Liver (tissue), 9 donors: ENCODE data around the gene HOXA3. TPM values are rescaled to one million over a fixed set of nuclear protein-coding genes. Genes with fewer than 3 reads are reported as not detected.

ENCODE experiments used
- DNase-seq: peaks from one replicate; pipeline ENCODE4 v3.0.0-alpha.2; 2017; ENCODE audit warnings: low spot score
- H3K27ac ChIP-seq, 2 donors: one replicate each; pipeline ENCODE4 v1.7.0; 2013; ENCODE audit warnings: inconsistent platforms in 2 of 2, low read length in 2 of 2, control low read depth in 1 of 2, low read depth in 1 of 2, mild to moderate bottlenecking in 1 of 2
- H3K27me3 ChIP-seq, 4 donors: one replicate each; pipeline versions ENCODE4 v1.6.1 to v1.7.0; 2013; ENCODE audit warnings: low read length in 3 of 4, inconsistent platforms in 1 of 4, mild to moderate bottlenecking in 1 of 4, moderate library complexity in 1 of 4; ENCODE audit not compliant: control insufficient read depth in 4 of 4, insufficient read depth in 4 of 4
- H3K36me3 ChIP-seq, 4 donors: one replicate each; pipeline versions ENCODE4 v1.6.1 to v1.7.0; 2013; ENCODE audit warnings: low read length in 3 of 4, mild to moderate bottlenecking in 3 of 4, low read depth in 1 of 4, moderate library complexity in 1 of 4; ENCODE audit not compliant: control insufficient read depth in 4 of 4, insufficient read depth in 3 of 4
- H3K4me1 ChIP-seq, 4 donors: one replicate each; pipeline versions ENCODE4 v1.6.1 to v1.7.0; 2013; ENCODE audit warnings: low read length in 3 of 4, mild to moderate bottlenecking in 3 of 4, moderate library complexity in 1 of 4; ENCODE audit not compliant: control insufficient read depth in 4 of 4, insufficient read depth in 4 of 4
- H3K4me3 ChIP-seq, 3 donors: one replicate each; pipeline versions ENCODE4 v1.6.1 to v1.7.0; 2013; ENCODE audit warnings: low read length in 3 of 3, control low read depth in 1 of 3, low read depth in 1 of 3, mild to moderate bottlenecking in 1 of 3
- H3K9ac ChIP-seq, 2 donors: one replicate each; pipeline ENCODE4 v1.7.0; 2013; ENCODE audit warnings: low read length in 2 of 2, mild to moderate bottlenecking in 2 of 2, moderate library complexity in 2 of 2, control low read depth in 1 of 2, low read depth in 1 of 2
- H3K9me3 ChIP-seq, 4 donors: one replicate each; pipeline versions ENCODE4 v1.6.1 to v1.7.0; 2013; ENCODE audit warnings: low read length in 3 of 4; ENCODE audit not compliant: control insufficient read depth in 4 of 4
- ATF3 ChIP-seq: IDR thresholded peaks from 2 replicates; pipeline ENCODE4 v1.6.1; 2016; ENCODE audit warnings: antibody characterized with exemption
- CTCF ChIP-seq: fragments of 150-350 bp; IDR thresholded peaks from 2 replicates; pipeline ENCODE4 v1.5.1; 2017; ENCODE audit warnings: improper control_type of control experiment, low read depth, low read length; ENCODE audit not compliant: missing input control
- EGR1 ChIP-seq, 2 donors: IDR thresholded peaks; 2 replicates each; pipeline ENCODE4 v1.6.1; 2016 to 2018; ENCODE audit warnings: antibody characterized with exemption in 2 of 2, low read depth in 2 of 2
- FOXA1 ChIP-seq: IDR thresholded peaks from 2 replicates; pipeline ENCODE4 v1.6.1; 2016; ENCODE audit warnings: antibody characterized with exemption
- FOXA2 ChIP-seq: IDR thresholded peaks from 2 replicates; pipeline ENCODE4 v1.6.1; 2016; ENCODE audit warnings: antibody characterized with exemption
- HNF4A ChIP-seq, 2 donors: conservative IDR thresholded peaks; 2 replicates each; pipeline ENCODE4 v1.6.1; 2016; ENCODE audit warnings: antibody characterized with exemption in 2 of 2, mild to moderate bottlenecking in 2 of 2
- HNF4G ChIP-seq: IDR thresholded peaks from 2 replicates; pipeline ENCODE4 v1.6.1; 2016; ENCODE audit warnings: antibody characterized with exemption
- JUND ChIP-seq, 2 donors: IDR thresholded peaks; 2 replicates each; pipeline ENCODE4 v1.6.1; 2016; ENCODE audit warnings: antibody characterized with exemption in 2 of 2
- MAX ChIP-seq: IDR thresholded peaks from 2 replicates; pipeline ENCODE4 v1.6.1; 2016; ENCODE audit warnings: antibody characterized with exemption
- NR2F2 ChIP-seq: IDR thresholded peaks from 2 replicates; pipeline ENCODE4 v1.6.1; 2016; ENCODE audit warnings: antibody characterized with exemption
- RAD21 ChIP-seq, 2 donors: IDR thresholded peaks; 2 replicates each; pipeline ENCODE4 v1.6.1; 2016; ENCODE audit warnings: antibody characterized with exemption in 2 of 2, mild to moderate bottlenecking in 2 of 2
- RXRA ChIP-seq, 2 donors: IDR thresholded peaks; 2 replicates each; pipeline ENCODE4 v1.6.1; 2017 to 2018; ENCODE audit warnings: antibody characterized with exemption in 2 of 2, mild to moderate bottlenecking in 1 of 2
- SP1 ChIP-seq: IDR thresholded peaks from 2 replicates; pipeline ENCODE4 v1.6.1; 2018; ENCODE audit warnings: antibody characterized with exemption, mild to moderate bottlenecking
- TAF1 ChIP-seq: conservative IDR thresholded peaks from 2 replicates; pipeline ENCODE4 v1.6.1; 2016; ENCODE audit warnings: antibody characterized with exemption, mild to moderate bottlenecking
- YY1 ChIP-seq: IDR thresholded peaks from 2 replicates; pipeline ENCODE4 v1.6.1; 2016; ENCODE audit warnings: antibody characterized with exemption, mild to moderate bottlenecking
- ZBTB33 ChIP-seq: IDR thresholded peaks from 2 replicates; pipeline ENCODE4 v1.6.1; 2016; ENCODE audit warnings: antibody characterized with exemption
- WGBS: extraction: QIAGEN DNeasy Blood & Tissue Kit; methylation state at CpG from one replicate; pipeline ENCODE4 v1.1.7; 2013; 5-methylcytosine and 5-hydroxymethylcytosine counted together
- polyA plus RNA-seq, 2 donors: library from polyadenylated mRNA; stranded (reverse) in 1 of 2; unstranded in 1 of 2; fragments of 200-250 nt in 1 of 2; fragments of >200 nt in 1 of 2; fragmentation: Nextera tagmentation in 1 of 2; extraction: Ambion mirVana in 1 of 2; gene quantifications; one replicate each; pipeline versions ENCODE4 v1.2.1 to v1.2.3, GENCODE V29; 2013 to 2015
- total RNA-seq, 2 donors: library from RNA; depleted of rRNA; stranded (reverse); fragments of >200 nt; gene quantifications; one replicate each; pipeline ENCODE4 v1.2.3, GENCODE V29; 2014
- TF ChIP-seq, protein P1 (sequence below): IDR thresholded peaks from 2 replicates; pipeline ENCODE4 v1.6.1; 2016; ENCODE audit warnings: antibody characterized with exemption, mild to moderate bottlenecking
- donor health status: healthy.
- donor health status: healthy.
- donor health status: healthy.
- donor health status: healthy.
- donor health status: healthy.

The HOXA3 gene
- total and polyA plus RNA-seq, 4 donors, result 0.11 to 0.28 (median 0.20) TPM

- H3K9me3 ChIP-seq, result peaks cover 0 to 4% (median 0%) of the 10 kb centered on the region in 4 donors
- H3K27ac ChIP-seq, result no peak overlapping the region
- TF ChIP-seq RAD21 (IDR thresholded peaks at IDR 0.05) (no peak), SP1 (no peak), CTCF (no peak), JUND (IDR thresholded peaks at IDR 0.05) (no peak), ZBTB33 (no peak), FOXA1 (no peak), NR2F2 (no peak), FOXA2 (no peak), HNF4G (no peak)
- TF ChIP-seq, protein P1, sequence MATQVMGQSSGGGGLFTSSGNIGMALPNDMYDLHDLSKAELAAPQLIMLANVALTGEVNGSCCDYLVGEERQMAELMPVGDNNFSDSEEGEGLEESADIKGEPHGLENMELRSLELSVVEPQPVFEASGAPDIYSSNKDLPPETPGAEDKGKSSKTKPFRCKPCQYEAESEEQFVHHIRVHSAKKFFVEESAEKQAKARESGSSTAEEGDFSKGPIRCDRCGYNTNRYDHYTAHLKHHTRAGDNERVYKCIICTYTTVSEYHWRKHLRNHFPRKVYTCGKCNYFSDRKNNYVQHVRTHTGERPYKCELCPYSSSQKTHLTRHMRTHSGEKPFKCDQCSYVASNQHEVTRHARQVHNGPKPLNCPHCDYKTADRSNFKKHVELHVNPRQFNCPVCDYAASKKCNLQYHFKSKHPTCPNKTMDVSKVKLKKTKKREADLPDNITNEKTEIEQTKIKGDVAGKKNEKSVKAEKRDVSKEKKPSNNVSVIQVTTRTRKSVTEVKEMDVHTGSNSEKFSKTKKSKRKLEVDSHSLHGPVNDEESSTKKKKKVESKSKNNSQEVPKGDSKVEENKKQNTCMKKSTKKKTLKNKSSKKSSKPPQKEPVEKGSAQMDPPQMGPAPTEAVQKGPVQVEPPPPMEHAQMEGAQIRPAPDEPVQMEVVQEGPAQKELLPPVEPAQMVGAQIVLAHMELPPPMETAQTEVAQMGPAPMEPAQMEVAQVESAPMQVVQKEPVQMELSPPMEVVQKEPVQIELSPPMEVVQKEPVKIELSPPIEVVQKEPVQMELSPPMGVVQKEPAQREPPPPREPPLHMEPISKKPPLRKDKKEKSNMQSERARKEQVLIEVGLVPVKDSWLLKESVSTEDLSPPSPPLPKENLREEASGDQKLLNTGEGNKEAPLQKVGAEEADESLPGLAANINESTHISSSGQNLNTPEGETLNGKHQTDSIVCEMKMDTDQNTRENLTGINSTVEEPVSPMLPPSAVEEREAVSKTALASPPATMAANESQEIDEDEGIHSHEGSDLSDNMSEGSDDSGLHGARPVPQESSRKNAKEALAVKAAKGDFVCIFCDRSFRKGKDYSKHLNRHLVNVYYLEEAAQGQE, result no peak
- H3K4me3 ChIP-seq, result no peak overlapping the region
- WGBS, result 43% methylated on average over 7 of the region's 7 CpGs
- no peak for DNase-seq
- H3K36me3 ChIP-seq, result no peaks in the 10 kb centered on the region
- no peak overlapping the region for H3K9ac ChIP-seq
- peaks cover 4 to 16% (median 9%) of the 10 kb centered on the region in 4 donors for H3K4me1 ChIP-seq
- peaks cover 4 to 21% (median 10%) of the 10 kb centered on the region in 4 donors for H3K27me3 ChIP-seq
These were observed 30.7 kb downstream of the HOXA3 start for GRCh38 chr7:27121684-27122076.

- H3K4me3 ChIP-seq, result no peak overlapping the region
- TF ChIP-seq MAX, result no peak
- TF ChIP-seq RAD21 (IDR thresholded peaks at IDR 0.05), result no peak
- no peak for TF ChIP-seq HNF4A (conservative IDR thresholded peaks at IDR 0.05)
- no peak for TF ChIP-seq NR2F2
- no peak for TF ChIP-seq RXRA (IDR thresholded peaks at IDR 0.05)
- no peak for TF ChIP-seq FOXA1
- no peak for TF ChIP-seq YY1
- no peak for TF ChIP-seq SP1
- no peak for TF ChIP-seq FOXA2
- TF ChIP-seq, protein P1, result no peak
- TF ChIP-seq EGR1 (IDR thresholded peaks at IDR 0.05; ENCODE audit: low read depth in 2 of 2), result no peak
- TF ChIP-seq ATF3, result no peak
- TF ChIP-seq TAF1, result no peak
- no peak for TF ChIP-seq CTCF
- no peak for TF ChIP-seq HNF4G
- no peak for DNase-seq
- H3K9ac ChIP-seq, result no peak overlapping the region
- H3K27ac ChIP-seq, result no peak overlapping the region
- no peaks in the 10 kb centered on the region for H3K36me3 ChIP-seq
- peaks cover 0 to 4% (median 0%) of the 10 kb centered on the region in 4 donors for H3K9me3 ChIP-seq
- H3K27me3 ChIP-seq, result peaks cover 4 to 13% (median 7%) of the 10 kb centered on the region in 4 donors
- WGBS, result 42% methylated on average over 1 of the region's 1 CpG
- H3K4me1 ChIP-seq, result peaks cover 4 to 17% (median 9%) of the 10 kb centered on the region in 4 donors
These were observed 32.9 kb downstream of the HOXA3 start for GRCh38 chr7:27119412-27119911.
